NB4 (cell line): ENCODE data around the gene TCF19.
"Not testable (repeated sequence)": the region's sequence is repeated elsewhere in the genome, so short reads cannot be mapped to it uniquely, and the experiment has no call there.

Source experiments
- DNase-seq: peaks from one replicate; pipeline ENCODE4 v3.0.0; 2010; ENCODE audit warnings: low read depth
- H3K4me3 ChIP-seq: one replicate; pipeline ENCODE4 v1.5.1; 2011; ENCODE audit warnings: mild to moderate bottlenecking, low read depth, low read length, moderate library complexity
- MYC ChIP-seq: IDR thresholded peaks from 2 replicates; pipeline ENCODE4 v1.6.1; 2011; ENCODE audit warnings: low read depth, low read length
- POLR2A ChIP-seq: IDR thresholded peaks from 2 replicates; pipeline ENCODE4 v1.6.1; 2011; ENCODE audit warnings: mild to moderate bottlenecking; ENCODE audit not compliant: insufficient read length; ENCODE audit errors: extremely low read depth
- TF ChIP-seq, protein P1 (sequence below): IDR thresholded peaks from 2 replicates; pipeline ENCODE4 v1.6.1; 2011; ENCODE audit warnings: low read depth, low read length
- TF ChIP-seq, protein P2 (sequence below): IDR thresholded peaks from one replicate; pipeline ENCODE4 v1.5.1; 2012; ENCODE audit warnings: low read depth, low read length

The TCF19 gene

GRCh38 chr6:31169123-31169857, 10.9 kb downstream of the TCF19 start:
- TF ChIP-seq, protein P1, sequence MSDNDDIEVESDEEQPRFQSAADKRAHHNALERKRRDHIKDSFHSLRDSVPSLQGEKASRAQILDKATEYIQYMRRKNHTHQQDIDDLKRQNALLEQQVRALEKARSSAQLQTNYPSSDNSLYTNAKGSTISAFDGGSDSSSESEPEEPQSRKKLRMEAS, result no peak
- TF ChIP-seq, protein P2, sequence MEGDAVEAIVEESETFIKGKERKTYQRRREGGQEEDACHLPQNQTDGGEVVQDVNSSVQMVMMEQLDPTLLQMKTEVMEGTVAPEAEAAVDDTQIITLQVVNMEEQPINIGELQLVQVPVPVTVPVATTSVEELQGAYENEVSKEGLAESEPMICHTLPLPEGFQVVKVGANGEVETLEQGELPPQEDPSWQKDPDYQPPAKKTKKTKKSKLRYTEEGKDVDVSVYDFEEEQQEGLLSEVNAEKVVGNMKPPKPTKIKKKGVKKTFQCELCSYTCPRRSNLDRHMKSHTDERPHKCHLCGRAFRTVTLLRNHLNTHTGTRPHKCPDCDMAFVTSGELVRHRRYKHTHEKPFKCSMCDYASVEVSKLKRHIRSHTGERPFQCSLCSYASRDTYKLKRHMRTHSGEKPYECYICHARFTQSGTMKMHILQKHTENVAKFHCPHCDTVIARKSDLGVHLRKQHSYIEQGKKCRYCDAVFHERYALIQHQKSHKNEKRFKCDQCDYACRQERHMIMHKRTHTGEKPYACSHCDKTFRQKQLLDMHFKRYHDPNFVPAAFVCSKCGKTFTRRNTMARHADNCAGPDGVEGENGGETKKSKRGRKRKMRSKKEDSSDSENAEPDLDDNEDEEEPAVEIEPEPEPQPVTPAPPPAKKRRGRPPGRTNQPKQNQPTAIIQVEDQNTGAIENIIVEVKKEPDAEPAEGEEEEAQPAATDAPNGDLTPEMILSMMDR, result no peak
- TF ChIP-seq POLR2A (no peak), MYC (no peak)
- no peak overlapping the region for H3K4me3 ChIP-seq
- DNase-seq, result no peak

- H3K4me3 ChIP-seq, DNase-seq: not testable (repeated sequence)
Measured at GRCh38 chr6:31169858-31170599, 11.6 kb downstream of the TCF19 start.

- DNase-seq, result no peak
- no peak within 1 kb of the TSS for H3K4me3 ChIP-seq
- TF ChIP-seq, protein P2, result no peak
- TF ChIP-seq MYC, result no peak
- TF ChIP-seq, protein P1, result no peak
- TF ChIP-seq POLR2A, result no peak
Measured at GRCh38 chr6:31170600-31170881, 12.2 kb downstream of the TCF19 start, which contains the start of gene POU5F1. Gene POU5F1, minus strand, starts transcription at chr6:31170682. Its CDS starts 62 bp downstream, at chr6:31170620.

DNA sequence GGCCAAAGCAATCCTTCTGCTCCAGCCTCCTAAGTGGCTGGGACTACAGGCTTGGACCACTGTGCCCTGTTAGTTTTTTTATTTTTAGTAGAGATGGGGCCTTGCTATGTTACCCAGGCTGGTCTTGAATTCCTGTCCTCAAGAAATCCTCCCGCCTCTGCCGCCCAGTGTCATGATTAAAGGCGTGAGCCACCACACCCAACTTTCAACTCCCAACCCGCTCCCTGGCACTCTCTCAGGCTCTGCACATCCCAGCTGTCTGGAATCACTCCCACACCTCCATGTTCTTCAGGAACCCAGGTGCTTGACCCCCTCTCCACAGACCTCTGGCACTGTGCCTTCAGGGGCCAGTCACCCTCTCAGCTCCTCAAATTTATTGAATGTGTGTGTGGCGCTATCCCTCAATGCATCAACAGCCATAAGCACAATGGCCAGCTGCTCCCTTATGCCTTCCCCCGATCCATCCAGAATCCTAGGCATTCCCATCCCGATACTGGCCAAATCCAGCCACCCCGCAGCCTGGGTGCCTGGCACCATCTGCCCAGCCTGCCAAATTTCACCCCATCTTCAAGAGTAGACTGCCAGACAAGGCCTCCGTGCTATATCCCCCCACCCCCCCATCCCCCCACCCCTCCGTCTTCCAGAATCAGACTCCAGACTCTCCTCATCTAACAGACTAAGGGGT, 12.7 kb downstream of the TCF19 start:
- TF ChIP-seq, protein P2, result no peak
- TF ChIP-seq MYC (no peak), POLR2A (no peak)
- TF ChIP-seq, protein P1, result no peak
- no peak overlapping the region for H3K4me3 ChIP-seq
- no peak for DNase-seq

- TF ChIP-seq, protein P1, result no peak
- TF ChIP-seq POLR2A (no peak), MYC (no peak)
- TF ChIP-seq, protein P2, result no peak
- H3K4me3 ChIP-seq, result no peak overlapping the region
- DNase-seq, result no peak
Measured at GRCh38 chr6:31171931-31172905, 13.8 kb downstream of the TCF19 start.
